H1 (cell line): ENCODE measurements around the gene HECTD1. TPM values are rescaled to one million over a fixed set of nuclear protein-coding genes. Genes with fewer than 3 reads are reported as not detected.

ENCODE experiments used
- CTCF ChIA-PET: fragments of 300-600 bp; sonication (Branson Sonifier 250); formaldehyde crosslinking; loops from one replicate; lab custom pipeline; 2021; ENCODE audit not compliant: partially characterized antibody; lab: Charles Lee
- POLR2A ChIA-PET: fragments of 300-600 bp; sonication (Branson Sonifier 250); formaldehyde crosslinking; loops from one replicate; lab custom pipeline; 2021; ENCODE audit warnings: inconsistent platforms; ENCODE audit not compliant: partially characterized antibody; lab: Charles Lee
- DNase-seq, 2 experiments: peaks; one replicate each; pipeline versions ENCODE4 v3.0.0 to v3.0.0-alpha.2; 2010 to 2022; ENCODE audit warnings: low spot score in 2 of 2, low read depth in 1 of 2, mixed read lengths in 1 of 2
- FAIRE-seq: peaks from 2 replicates; lab custom pipeline; 2011; peaks lifted over from hg19 to GRCh38; lab: Jason Lieb, UNC
- H2AFZ ChIP-seq: 2 replicates; pipeline ENCODE4 v1.8.1; 2012; ENCODE audit warnings: low read length, inconsistent platforms
- H2AK5ac ChIP-seq: 2 replicates; pipeline ENCODE4 v1.6.1; 2013; ENCODE audit warnings: low read depth, low read length
- H2BK120ac ChIP-seq: replicated peaks from 2 replicates; pipeline ENCODE3; 2013; ENCODE audit warnings: low read depth, low read length, inconsistent platforms
- H2BK12ac ChIP-seq: 2 replicates; pipeline ENCODE4 v1.6.1; 2013; ENCODE audit warnings: low read depth, low read length
- H2BK15ac ChIP-seq: 2 replicates; pipeline ENCODE4 v1.6.1; 2013; ENCODE audit warnings: low read length
- H2BK20ac ChIP-seq: 2 replicates; pipeline ENCODE4 v1.6.1; 2013; ENCODE audit warnings: low read length
- H2BK5ac ChIP-seq: 2 replicates; pipeline ENCODE4 v1.6.1; 2013; ENCODE audit warnings: low read depth, low read length
- H3K14ac ChIP-seq: 2 replicates; pipeline ENCODE4 v1.6.1; 2013; ENCODE audit warnings: inconsistent platforms; ENCODE audit not compliant: insufficient read length
- H3K18ac ChIP-seq: 2 replicates; pipeline ENCODE4 v1.6.1; 2013; ENCODE audit warnings: low read length; ENCODE audit errors: extremely low read depth
- H3K23ac ChIP-seq: 2 replicates; pipeline ENCODE4 v1.6.1; 2013; ENCODE audit warnings: inconsistent platforms; ENCODE audit not compliant: insufficient read length
- H3K23me2 ChIP-seq: 2 replicates; pipeline ENCODE4 v1.6.1; 2013; ENCODE audit warnings: low read depth, low read length
- H3K27ac ChIP-seq: 2 replicates; pipeline ENCODE4 v1.6.1; 2011; ENCODE audit warnings: low read depth, low read length, inconsistent platforms
- H3K27me3 ChIP-seq, 4 experiments: replicated peaks in 1 of 4; 1 replicate in 1 of 4; 2 replicates in 3 of 4; pipeline versions ENCODE4 v1.6.1 to v1.8.1; 2011 to 2013; ENCODE audit warnings: low read length in 3 of 4, mild to moderate bottlenecking in 3 of 4, inconsistent platforms in 2 of 4, mixed read lengths in 2 of 4, moderate library complexity in 1 of 4; ENCODE audit not compliant: control insufficient read depth in 3 of 4, insufficient read depth in 3 of 4; ENCODE audit errors: extremely low read depth in 1 of 4
- H3K36me3 ChIP-seq, 4 experiments: 2 replicates each; pipeline versions ENCODE4 v1.6.1 to v1.8.1; 2011 to 2013; ENCODE audit warnings: mild to moderate bottlenecking in 4 of 4, low read length in 3 of 4, moderate library complexity in 2 of 4, control low read depth in 1 of 4, inconsistent platforms in 1 of 4; ENCODE audit not compliant: insufficient read depth in 4 of 4, control insufficient read depth in 2 of 4
- H3K4ac ChIP-seq: replicated peaks from 2 replicates; pipeline ENCODE3; 2013; ENCODE audit warnings: low read length, low read depth, mixed read lengths, inconsistent platforms; ENCODE audit not compliant: insufficient read length
- H3K4me1 ChIP-seq, 4 experiments: replicated peaks in 1 of 4; 1 replicate in 1 of 4; 2 replicates in 3 of 4; pipeline versions ENCODE4 v1.6.1 to v1.8.1; 2011 to 2013; ENCODE audit warnings: low read length in 3 of 4, inconsistent platforms in 2 of 4, mixed read lengths in 1 of 4; ENCODE audit not compliant: insufficient read depth in 4 of 4, control insufficient read depth in 3 of 4
- H3K4me2 ChIP-seq, 2 experiments: 2 replicates each; pipeline versions ENCODE4 v1.6.1 to v1.8.1; 2011 to 2013; ENCODE audit warnings: low read depth in 2 of 2, low read length in 2 of 2, control low read depth in 1 of 2, inconsistent platforms in 1 of 2, mild to moderate bottlenecking in 1 of 2; ENCODE audit not compliant: insufficient read depth in 1 of 2
- H3K4me3 ChIP-seq, 4 experiments: fragments of 200-600, 300-600 bp in 1 of 4; sonication (generic), shearing (Covaris generic), sonication (Bioruptor Twin) in 1 of 4; 2 replicates each; pipeline versions ENCODE4 v1.5.1 to v1.8.1; 2011 to 2016; ENCODE audit warnings: low read length in 4 of 4, low read depth in 3 of 4, control low read depth in 2 of 4, inconsistent platforms in 2 of 4, mild to moderate bottlenecking in 2 of 4, mixed read lengths in 1 of 4, moderate library complexity in 1 of 4; ENCODE audit not compliant: insufficient read depth in 2 of 4; ENCODE audit errors: extremely low read depth in 1 of 4
- H3K56ac ChIP-seq: replicated peaks from 2 replicates; pipeline ENCODE3; 2013; ENCODE audit warnings: low read depth, mild to moderate bottlenecking, mixed read lengths, low read length, inconsistent platforms; ENCODE audit not compliant: insufficient read length
- H3K79me1 ChIP-seq: 2 replicates; pipeline ENCODE4 v1.6.1; 2013; ENCODE audit warnings: low read depth, low read length, control low read depth
- H3K79me2 ChIP-seq, 2 experiments: 2 replicates each; pipeline versions ENCODE4 v1.6.1 to v1.8.1; 2012 to 2013; ENCODE audit warnings: low read length in 2 of 2, mild to moderate bottlenecking in 2 of 2, inconsistent platforms in 1 of 2; ENCODE audit not compliant: insufficient read depth in 2 of 2, control insufficient read depth in 1 of 2
- H3K9ac ChIP-seq, 4 experiments: replicated peaks in 1 of 4; 1 replicate in 1 of 4; 2 replicates in 3 of 4; pipeline versions ENCODE4 v1.6.1 to v1.8.1; 2011 to 2013; ENCODE audit warnings: low read depth in 3 of 4, low read length in 3 of 4, control low read depth in 2 of 4, mild to moderate bottlenecking in 2 of 4, moderate library complexity in 2 of 4, inconsistent platforms in 1 of 4; ENCODE audit errors: extremely low read depth in 1 of 4
- H3K9me3 ChIP-seq, 2 experiments: 2 replicates each; pipeline versions ENCODE4 v1.6.1 to v1.8.1; 2012 to 2013; ENCODE audit warnings: mild to moderate bottlenecking in 2 of 2, moderate library complexity in 2 of 2, control low read depth in 1 of 2, inconsistent platforms in 1 of 2, low read depth in 1 of 2, low read length in 1 of 2, mixed read lengths in 1 of 2; ENCODE audit not compliant: insufficient read depth in 2 of 2
- H4K20me1 ChIP-seq, 2 experiments: replicated peaks in 1 of 2; 2 replicates each; pipeline versions ENCODE3 to v1.8.1; 2011 to 2013; ENCODE audit warnings: inconsistent platforms in 2 of 2, low read length in 2 of 2, mild to moderate bottlenecking in 1 of 2; ENCODE audit not compliant: insufficient read depth in 2 of 2, control insufficient read depth in 1 of 2
- H4K5ac ChIP-seq: 2 replicates; pipeline ENCODE4 v1.6.1; 2013; ENCODE audit warnings: low read length, low read depth, mixed read lengths, inconsistent platforms; ENCODE audit not compliant: insufficient read length
- H4K8ac ChIP-seq: 2 replicates; pipeline ENCODE4 v1.8.0; 2013; ENCODE audit warnings: mild to moderate bottlenecking, moderate library complexity, low read length, inconsistent platforms; ENCODE audit not compliant: insufficient read depth; ENCODE audit errors: extremely low read depth
- H4K91ac ChIP-seq: replicated peaks from 2 replicates; pipeline ENCODE3; 2013; ENCODE audit warnings: low read length, mixed read lengths, inconsistent platforms; ENCODE audit not compliant: insufficient read length
- ASH2L ChIP-seq: fragments of 200-600, 300-600 bp; sonication (generic); IDR thresholded peaks from one replicate; pipeline ENCODE4 v1.7.1; 2017; ENCODE audit warnings: low read length
- CHD2 ChIP-seq: IDR thresholded peaks from 2 replicates; pipeline ENCODE4 v1.6.1; 2012; ENCODE audit warnings: low read length, improper control_type of control experiment
- GABPA ChIP-seq: IDR thresholded peaks from 2 replicates; pipeline ENCODE4 v1.6.1; 2011; ENCODE audit warnings: mild to moderate bottlenecking, low read length, moderate library complexity, borderline replicate concordance; ENCODE audit not compliant: insufficient read depth
- HDAC2 ChIP-seq, 2 experiments: fragments of 300-600 bp in 1 of 2; sonication (generic) in 1 of 2; IDR thresholded peaks; 2 replicates each; pipeline ENCODE4 v1.6.1; 2011 to 2012; ENCODE audit warnings: low read depth in 2 of 2, low read length in 2 of 2, mild to moderate bottlenecking in 2 of 2, moderate library complexity in 2 of 2, borderline replicate concordance in 1 of 2, inconsistent platforms in 1 of 2
- NANOG ChIP-seq: IDR thresholded peaks from 2 replicates; pipeline ENCODE4 v1.6.1; 2011; ENCODE audit warnings: low read length, low read depth, mild to moderate bottlenecking, inconsistent platforms; ENCODE audit not compliant: insufficient read depth, poor library complexity, severe bottlenecking
- POLR2AphosphoS5 ChIP-seq: IDR thresholded peaks from 2 replicates; pipeline ENCODE4 v1.6.1; 2011; ENCODE audit warnings: low read depth, low read length
- RAD21 ChIP-seq, 2 experiments: IDR thresholded peaks in 1 of 2; conservative IDR thresholded peaks in 1 of 2; 2 replicates each; pipeline ENCODE4 v1.6.1; 2011; ENCODE audit warnings: low read depth in 2 of 2, low read length in 2 of 2, improper control_type of control experiment in 1 of 2, inconsistent platforms in 1 of 2, mild to moderate bottlenecking in 1 of 2, moderate library complexity in 1 of 2
- RBBP5 ChIP-seq: IDR thresholded peaks from 2 replicates; pipeline ENCODE4 v1.7.1; 2012; ENCODE audit warnings: low read depth, mild to moderate bottlenecking, inconsistent platforms, low read length, moderate library complexity, borderline replicate concordance
- RNF2 ChIP-seq: fragments of 200-900, 300-1000 bp; sonication (generic); IDR thresholded peaks from 2 replicates; pipeline ENCODE4 v1.7.1; 2016; ENCODE audit warnings: borderline replicate concordance, low read depth, mild to moderate bottlenecking, antibody characterized with exemption, low read length; ENCODE audit not compliant: poor library complexity, severe bottlenecking; ENCODE audit errors: missing control alignments
- TAF7 ChIP-seq: optimal IDR thresholded peaks from 2 replicates; pipeline ENCODE3; 2011; ENCODE audit warnings: low read depth, mild to moderate bottlenecking, inconsistent platforms, low read length, moderate library complexity, borderline replicate concordance
- YY1 ChIP-seq: IDR thresholded peaks from 2 replicates; pipeline ENCODE4 v1.6.1; 2011; ENCODE audit warnings: low read depth, mild to moderate bottlenecking, low read length
- polyA plus RNA-seq, 7 experiments: library from polyadenylated mRNA; depleted of rRNA in 3 of 7; stranded (reverse) in 5 of 7; unstranded in 2 of 7; fragments of >200 nt in 5 of 7; fragments of 200-250 nt in 2 of 7; gene quantifications; 1 replicate in 5 of 7; 2 replicates in 1 of 7; 4 replicates in 1 of 7; pipeline versions ENCODE4 v1.2.1 to v1.2.3, GENCODE V29; 2011 to 2013; ENCODE audit warnings: missing spikeins in 2 of 7, mixed read lengths in 2 of 7
- total RNA-seq: library from RNA; stranded (reverse); fragmentation: NEBNext Ultra II Directional; extraction: Animal tissue kit (Norgen Biotek cat#: 25700); gene quantifications from 2 replicates; pipeline ENCODE4 v1.2.1, GENCODE V29; 2021

The HECTD1 gene
- total and polyA plus RNA-seq, 2 of the 8 experiments (the other 6 are each of a cell fraction or from before 2014, with no cell fraction given): 44.7 to 105 TPM

GRCh38 chr14:31228533-31228932, 20.9 kb upstream of the HECTD1 start:
- Histone ChIP-seq H4K91ac (no peak overlapping the region), H2AK5ac (no peak overlapping the region), H2BK12ac (no peak overlapping the region), H3K27ac (no peak overlapping the region), H3K4me1 (peaks cover 0 to 6% (median 2%) of the 10 kb centered on the region in 4 experiments; a peak in 2 of 7 replicates), H3K4ac (no peak overlapping the region), H3K79me1 (no peaks in the 10 kb centered on the region), H3K23me2 (no peaks in the 10 kb centered on the region), H4K5ac (no peak overlapping the region), H3K18ac (no peak overlapping the region), H2BK15ac (no peak overlapping the region), H2BK5ac (no peak overlapping the region), H3K4me3 (no peak overlapping the region), H3K79me2 (no peaks in the 10 kb centered on the region), H3K27me3 (no peaks in the 10 kb centered on the region), H3K4me2 (no peak overlapping the region), H3K14ac (no peak overlapping the region), H2AFZ (no peak overlapping the region), H3K36me3 (no peaks in the 10 kb centered on the region), H2BK20ac (no peak overlapping the region), H4K20me1 (no peaks in the 10 kb centered on the region), H3K56ac (no peak overlapping the region), H3K23ac (no peak overlapping the region), H3K9ac (no peak overlapping the region), H2BK120ac (no peak overlapping the region), H4K8ac (no peak overlapping the region), H3K9me3 (no peaks in the 10 kb centered on the region)
- DNase-seq (no peak), FAIRE-seq (no peak)
- ChIA-PET POLR2A (no interaction called here), CTCF (interaction anchor here (0.6 to 1.9 kb wide), 3 partner anchors 13 to 1026 kb away, joined by 3 to 10 read pairs (median 3); partner anchors contain the start of gene HECTD1)
- TF ChIP-seq CHD2: no peak
- no peak for TF ChIP-seq RAD21 (IDR thresholded peaks at IDR 0.05 in 1 of 2, conservative IDR thresholded peaks at IDR 0.05 in 1 of 2; ENCODE audit: low read depth in 2 of 2, low read length in 2 of 2)
- TF ChIP-seq GABPA: no peak
- no peak for TF ChIP-seq ASH2L
- TF ChIP-seq HDAC2 (IDR thresholded peaks at IDR 0.05; ENCODE audit: borderline replicate concordance in 1 of 2, low read depth in 2 of 2, low read length in 2 of 2): no peak
- TF ChIP-seq RNF2: no peak
- TF ChIP-seq TAF7: no peak
- TF ChIP-seq RBBP5: no peak
- TF ChIP-seq YY1: no peak
- TF ChIP-seq POLR2AphosphoS5: no peak
- no peak for TF ChIP-seq NANOG
